B cell (primary cell): ENCODE data around the gene MAN2A2. TPM values are rescaled to one million over a fixed set of nuclear protein-coding genes. Genes with fewer than 3 reads are reported as not detected.
A peak's percentile ranks its signal among the peaks of the same experiment; 100 is the strongest.

ENCODE experiments used
- ATAC-seq: fragments of 200-7000 bp; cut with Tn5 transposase; one replicate; pipeline ENCODE4 v1.10.0; 2021; ENCODE audit warnings: low read depth, mild to moderate bottlenecking, moderate number of reproducible peaks, moderate library complexity
- CTCF ChIA-PET: fragments of 350-600 bp; sonication (Branson Sonifier 250); formaldehyde crosslinking; loops from one replicate; lab custom pipeline; 2021; ENCODE audit warnings: antibody characterized with exemption, inconsistent platforms; lab: Charles Lee
- POLR2A ChIA-PET: fragments of 350-600 bp; sonication (Branson Sonifier 250); formaldehyde crosslinking; loops from one replicate; lab custom pipeline; 2021; ENCODE audit warnings: antibody characterized with exemption; lab: Charles Lee
- DNase-seq: peaks from one replicate; pipeline ENCODE4 v3.0.0; 2013
- H2AFZ ChIP-seq: 2 replicates; pipeline ENCODE4 v1.6.1; 2012; ENCODE audit warnings: mild to moderate bottlenecking, low read depth, low read length; ENCODE audit not compliant: insufficient read depth, poor library complexity, severe bottlenecking
- H3K27ac ChIP-seq, 2 donors: 1 replicate in 1 of 2; 2 replicates in 1 of 2; pipeline ENCODE4 v1.5.1; 2012 to 2013; ENCODE audit warnings: low read length in 2 of 2, mild to moderate bottlenecking in 2 of 2, moderate library complexity in 1 of 2
- H3K27me3 ChIP-seq, 4 experiments: fragments of 200-600 bp in 1 of 4; sonication (generic) in 1 of 4; replicated peaks in 1 of 4; 1 replicate in 2 of 4; 2 replicates in 2 of 4; pipeline versions ENCODE4 v1.6.1 to v1.7.0; 2013 to 2016; ENCODE audit warnings: low read length in 3 of 4, mild to moderate bottlenecking in 2 of 4, mixed read lengths in 1 of 4, moderate library complexity in 1 of 4; ENCODE audit not compliant: insufficient read depth in 4 of 4, control insufficient read depth in 3 of 4; ENCODE audit errors: control extremely low read depth in 1 of 4
- H3K36me3 ChIP-seq, 2 experiments: replicated peaks in 1 of 2; 1 replicate in 1 of 2; 2 replicates in 1 of 2; pipeline versions ENCODE4 v1.6.1 to v1.7.1; 2013; ENCODE audit warnings: low read length in 1 of 2; ENCODE audit not compliant: insufficient read depth in 2 of 2, control insufficient read depth in 1 of 2; ENCODE audit errors: control extremely low read depth in 1 of 2, extremely low read depth in 1 of 2
- H3K4me1 ChIP-seq, 2 donors: fragments of 200-600 bp in 1 of 2; sonication (generic) in 1 of 2; 1 replicate in 1 of 2; 2 replicates in 1 of 2; pipeline versions ENCODE4 v1.5.1 to v1.6.1; 2013 to 2017; ENCODE audit warnings: low read length in 2 of 2; ENCODE audit not compliant: control insufficient read depth in 2 of 2, insufficient read depth in 2 of 2
- H3K4me2 ChIP-seq: replicated peaks from 2 replicates; pipeline ENCODE3; 2012; ENCODE audit warnings: mild to moderate bottlenecking, low read depth, low read length; ENCODE audit not compliant: poor library complexity, severe bottlenecking
- H3K4me3 ChIP-seq, 5 experiments: fragments of 200-600 bp in 1 of 5; sonication (generic) in 1 of 5; 1 replicate in 3 of 5; 2 replicates in 2 of 5; pipeline versions ENCODE4 v1.5.1 to v1.7.0; 2011 to 2016; ENCODE audit warnings: low read length in 4 of 5, mild to moderate bottlenecking in 4 of 5, low read depth in 2 of 5, control low read depth in 1 of 5, moderate library complexity in 1 of 5; ENCODE audit not compliant: insufficient read depth in 1 of 5; ENCODE audit errors: control extremely low read depth in 1 of 5, extremely low read depth in 1 of 5
- H3K79me2 ChIP-seq: fragments of 200-600 bp; sonication (generic); one replicate; pipeline ENCODE4 v1.6.0; 2016; ENCODE audit warnings: low read length; ENCODE audit not compliant: control insufficient read depth, insufficient read depth
- H3K9ac ChIP-seq: fragments of 200-600 bp; sonication (generic); 2 replicates; pipeline ENCODE4 v1.6.1; 2017; ENCODE audit warnings: mild to moderate bottlenecking, low read length, moderate library complexity
- H3K9me3 ChIP-seq, 3 donors: one replicate each; pipeline versions ENCODE4 v1.6.1 to v1.7.1; 2013; ENCODE audit warnings: low read length in 2 of 3; ENCODE audit not compliant: control insufficient read depth in 2 of 3, insufficient read depth in 1 of 3; ENCODE audit errors: control extremely low read depth in 1 of 3
- H4K20me1 ChIP-seq: 2 replicates; pipeline ENCODE4 v1.6.0; 2012; ENCODE audit warnings: mild to moderate bottlenecking, low read length; ENCODE audit not compliant: insufficient read depth, control insufficient read depth, poor library complexity, severe bottlenecking
- H3K27ac Mint-ChIP-seq: one replicate; pipeline ENCODE4 v1.8.0; 2021; ENCODE audit warnings: mixed read lengths
- H3K27me3 Mint-ChIP-seq: one replicate; pipeline ENCODE4 v1.8.0; 2021; ENCODE audit warnings: mixed read lengths
- H3K4me1 Mint-ChIP-seq: one replicate; pipeline ENCODE4 v1.8.0; 2021; ENCODE audit warnings: mixed read lengths
- H3K4me3 Mint-ChIP-seq: one replicate; pipeline ENCODE4 v1.8.0; 2021; ENCODE audit warnings: mixed read lengths
- H3K9me3 Mint-ChIP-seq: one replicate; pipeline ENCODE4 v1.8.0; 2022; ENCODE audit warnings: mixed read lengths; ENCODE audit not compliant: insufficient read depth
- EZH2 ChIP-seq: IDR thresholded peaks from 2 replicates; pipeline ENCODE4 v1.6.1; 2012; ENCODE audit warnings: borderline replicate concordance, low read depth, mild to moderate bottlenecking, moderate library complexity, low read length; ENCODE audit not compliant: insufficient read depth, poor library complexity, severe bottlenecking
- WGBS: methylation state at CpG from one replicate; pipeline ENCODE4 v1.1.5; 2013; ENCODE audit warnings: missing lambda C conversion rate; ENCODE audit not compliant: insufficient coverage; 5-methylcytosine and 5-hydroxymethylcytosine counted together
- intact Hi-C: fragments of 100-400 bp; cut with micrococcal nuclease; formaldehyde crosslinking; loops from one replicate; pipeline ENCODE4 v1.10.0; 2022
- polyA plus RNA-seq: library from polyadenylated mRNA; depleted of rRNA; stranded (reverse); fragments of >200 nt; gene quantifications from 2 replicates; pipeline ENCODE4 v1.2.3, GENCODE V29; 2012
- total RNA-seq, 2 donors: library from RNA; stranded (reverse); fragments of 120-200 nt in 1 of 2; gene quantifications; 1 replicate in 1 of 2; 2 replicates in 1 of 2; pipeline versions ENCODE4 v1.2.3 to v1.2.4, GENCODE V29; 2013 to 2022
- TF ChIP-seq, protein P1 (sequence below): fragments of 200-600 bp; IDR thresholded peaks from one replicate; pipeline ENCODE4 v1.8.0; 2022; ENCODE audit warnings: antibody characterized with exemption, mild to moderate bottlenecking

MAN2A2 gene
- total and polyA plus RNA-seq, 2 donors (not counting 1 experiment from before 2014, with no cell fraction given), result 180 to 234 TPM

DNA sequence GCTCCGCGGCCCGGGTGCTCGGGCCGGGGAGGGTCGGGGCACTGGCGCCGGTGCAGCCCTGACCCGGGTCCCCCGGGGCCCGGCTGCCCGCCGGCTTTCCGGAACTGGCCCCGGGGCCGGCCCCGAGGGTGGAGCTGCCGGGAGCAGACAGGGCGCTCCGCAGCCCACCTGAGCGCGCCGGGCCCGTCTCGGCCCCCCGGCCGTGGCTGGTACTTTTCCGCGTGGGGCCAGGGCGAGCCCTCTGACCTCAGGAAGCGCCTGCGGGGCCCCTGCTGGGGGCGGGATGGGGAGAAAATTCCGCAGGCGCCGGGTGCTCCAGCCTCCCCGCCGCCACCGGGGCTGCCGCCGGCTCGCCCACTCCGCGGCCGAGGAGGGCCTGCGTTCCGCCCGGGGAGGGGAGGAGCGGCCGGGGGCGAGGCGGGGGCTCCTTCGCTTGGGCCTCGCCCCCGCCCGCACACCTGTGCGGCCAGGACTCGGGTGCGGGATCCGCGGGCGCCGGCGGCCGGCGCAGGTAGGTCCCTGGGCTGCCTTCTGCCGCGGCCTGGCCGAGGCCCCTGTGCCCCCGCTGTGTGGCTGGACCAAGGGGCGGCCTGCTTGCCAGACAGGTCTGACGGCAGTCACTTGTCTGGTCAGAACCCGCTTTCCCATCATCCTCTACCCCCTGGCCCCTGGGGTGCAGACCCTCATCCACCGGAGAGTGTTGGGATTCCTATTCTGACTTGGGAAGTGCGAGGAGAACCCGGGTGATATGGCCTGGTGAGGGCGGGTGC lies 31.2 kb upstream of the MAN2A2 start:
- Histone ChIP-seq H3K4me1 (peaks cover 31 to 39% of the 10 kb centered on the region in 2 donors), H2AFZ (peak overlapping the region; percentile 83), H3K27ac (peak overlapping the region in 1 of 2 donors; percentile 55), H3K79me2 (peaks cover 35% of the 10 kb centered on the region), H3K9me3 (no peaks in the 10 kb centered on the region), H3K4me2 (peak overlapping the region; percentile 98), H3K27me3 (no peaks in the 10 kb centered on the region), H3K36me3 (peaks cover 0 to 15% of the 10 kb centered on the region in 2 experiments), H3K4me3 (peak overlapping the region; percentile 51 to 72 (median 64)), H4K20me1 (peaks cover 47% of the 10 kb centered on the region), H3K9ac (peak overlapping the region; percentile 76)
- peak overlapping the region; percentile 93 for H3K27ac Mint-ChIP-seq
- peak overlapping the region; percentile 91 for H3K4me3 Mint-ChIP-seq
- H3K27me3 Mint-ChIP-seq, result no peaks in the 10 kb centered on the region
- no peak for TF ChIP-seq EZH2
- TF ChIP-seq, protein P1, sequence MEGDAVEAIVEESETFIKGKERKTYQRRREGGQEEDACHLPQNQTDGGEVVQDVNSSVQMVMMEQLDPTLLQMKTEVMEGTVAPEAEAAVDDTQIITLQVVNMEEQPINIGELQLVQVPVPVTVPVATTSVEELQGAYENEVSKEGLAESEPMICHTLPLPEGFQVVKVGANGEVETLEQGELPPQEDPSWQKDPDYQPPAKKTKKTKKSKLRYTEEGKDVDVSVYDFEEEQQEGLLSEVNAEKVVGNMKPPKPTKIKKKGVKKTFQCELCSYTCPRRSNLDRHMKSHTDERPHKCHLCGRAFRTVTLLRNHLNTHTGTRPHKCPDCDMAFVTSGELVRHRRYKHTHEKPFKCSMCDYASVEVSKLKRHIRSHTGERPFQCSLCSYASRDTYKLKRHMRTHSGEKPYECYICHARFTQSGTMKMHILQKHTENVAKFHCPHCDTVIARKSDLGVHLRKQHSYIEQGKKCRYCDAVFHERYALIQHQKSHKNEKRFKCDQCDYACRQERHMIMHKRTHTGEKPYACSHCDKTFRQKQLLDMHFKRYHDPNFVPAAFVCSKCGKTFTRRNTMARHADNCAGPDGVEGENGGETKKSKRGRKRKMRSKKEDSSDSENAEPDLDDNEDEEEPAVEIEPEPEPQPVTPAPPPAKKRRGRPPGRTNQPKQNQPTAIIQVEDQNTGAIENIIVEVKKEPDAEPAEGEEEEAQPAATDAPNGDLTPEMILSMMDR, result no peak
- peak; percentile 31 for ATAC-seq
- POLR2A ChIA-PET, result interaction anchor here (0.5 to 2.2 kb wide), 9 partner anchors 14 to 484 kb away, joined by 3 to 12 read pairs (median 7); partner anchors contain the start of gene IQGAP1
- under 1% methylated on average over 75 of the region's 77 CpGs for WGBS
- H3K9me3 Mint-ChIP-seq, result no peaks in the 10 kb centered on the region
- CTCF ChIA-PET, result interaction anchor here (0.8 to 2.2 kb wide), 6 partner anchors 14 to 224 kb away, joined by 3 to 14 read pairs (median 7); partner anchors contain the start of gene HDDC3
- H3K4me1 Mint-ChIP-seq, result peaks cover 41% of the 10 kb centered on the region
- no peak for DNase-seq
- intact Hi-C loops, result loop anchor here (1.0 to 5.0 kb wide), 4 partner anchors 19 to 155 kb away; partner anchors contain the start of gene BLM
